PC-9 (cell line): Measurements from ENCODE around the gene FAM3D.

ENCODE experiments used
- EZH2 ChIP-seq: fragments of 200-600 bp; sonication (generic); IDR thresholded peaks from 2 replicates; pipeline ENCODE4 v1.8.0; 2017; ENCODE audit warnings: antibody characterized with exemption, low read depth
- TF ChIP-seq, protein P1 (sequence below): fragments of 200-600 bp; sonication (generic); conservative IDR thresholded peaks from 2 replicates; pipeline ENCODE4 v1.6.1; 2017; ENCODE audit warnings: mixed run types, antibody characterized with exemption, mild to moderate bottlenecking, moderate library complexity

DNA sequence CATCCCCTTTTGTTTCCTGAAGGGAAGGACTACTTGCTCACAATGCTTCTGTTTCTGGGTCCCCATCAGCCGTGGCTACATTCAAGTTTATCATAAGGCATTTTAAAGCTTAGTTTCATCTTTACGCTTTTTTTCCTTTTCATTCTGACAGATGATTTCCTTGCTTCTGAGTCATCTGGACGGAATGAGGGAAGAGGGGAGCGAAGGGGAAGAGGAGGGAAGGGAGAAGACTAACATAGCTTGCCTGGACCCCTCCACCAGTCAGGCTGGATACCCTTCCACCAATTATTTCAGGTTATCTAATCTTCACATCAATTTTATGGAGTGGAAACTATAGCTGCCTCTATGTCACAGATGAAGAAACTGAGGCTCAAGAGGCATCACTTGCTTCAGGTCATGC lies 27.6 kb downstream of the FAM3D start:
- TF ChIP-seq, protein P1, sequence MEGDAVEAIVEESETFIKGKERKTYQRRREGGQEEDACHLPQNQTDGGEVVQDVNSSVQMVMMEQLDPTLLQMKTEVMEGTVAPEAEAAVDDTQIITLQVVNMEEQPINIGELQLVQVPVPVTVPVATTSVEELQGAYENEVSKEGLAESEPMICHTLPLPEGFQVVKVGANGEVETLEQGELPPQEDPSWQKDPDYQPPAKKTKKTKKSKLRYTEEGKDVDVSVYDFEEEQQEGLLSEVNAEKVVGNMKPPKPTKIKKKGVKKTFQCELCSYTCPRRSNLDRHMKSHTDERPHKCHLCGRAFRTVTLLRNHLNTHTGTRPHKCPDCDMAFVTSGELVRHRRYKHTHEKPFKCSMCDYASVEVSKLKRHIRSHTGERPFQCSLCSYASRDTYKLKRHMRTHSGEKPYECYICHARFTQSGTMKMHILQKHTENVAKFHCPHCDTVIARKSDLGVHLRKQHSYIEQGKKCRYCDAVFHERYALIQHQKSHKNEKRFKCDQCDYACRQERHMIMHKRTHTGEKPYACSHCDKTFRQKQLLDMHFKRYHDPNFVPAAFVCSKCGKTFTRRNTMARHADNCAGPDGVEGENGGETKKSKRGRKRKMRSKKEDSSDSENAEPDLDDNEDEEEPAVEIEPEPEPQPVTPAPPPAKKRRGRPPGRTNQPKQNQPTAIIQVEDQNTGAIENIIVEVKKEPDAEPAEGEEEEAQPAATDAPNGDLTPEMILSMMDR = no peak
- TF ChIP-seq EZH2 = no peak
